ENCODE results near the gene FAM131C.
"Not testable (repeated sequence)": the region's sequence is repeated elsewhere in the genome, so short reads cannot be mapped to it uniquely, and the experiment has no call there.

The FAM131C gene

GRCh38 chr1:16076031-16076864 is 2.8 kb upstream of the FAM131C start:
- no peak for DNase-seq

GRCh38 chr1:16075337-16076030 is 2.0 kb upstream of the FAM131C start:
- no peak for DNase-seq

GRCh38 chr1:16074217-16074616 is 766 bp upstream of the FAM131C start:
- no peak for DNase-seq

- DNase-seq, result no peak
Measured at GRCh38 chr1:16072616-16073484, 601 bp downstream of the FAM131C start.

- no peak for DNase-seq
Measured at GRCh38 chr1:16072095-16072494, 1.4 kb downstream of the FAM131C start.

GRCh38 chr1:16071614-16072013 is 1.8 kb downstream of the FAM131C start:
- DNase-seq, result no peak

- DNase-seq, result no peak
Measured at GRCh38 chr1:16070640-16071355, 2.7 kb downstream of the FAM131C start.

GRCh38 chr1:16068356-16069270 is 4.8 kb downstream of the FAM131C start:
- DNase-seq, result no peak

- DNase-seq, result no peak
Measured at GRCh38 chr1:16067933-16068332, 5.5 kb downstream of the FAM131C start.

GRCh38 chr1:16067127-16067768 is 6.2 kb downstream of the FAM131C start:
- DNase-seq, result peak; percentile 69

GRCh38 chr1:16066245-16066644 is 7.2 kb downstream of the FAM131C start:
- DNase-seq, result no peak

- DNase-seq, result no peak
Measured at GRCh38 chr1:16065269-16065576, 8.2 kb downstream of the FAM131C start.

GRCh38 chr1:16064536-16065268 is 8.7 kb downstream of the FAM131C start:
- DNase-seq, result no peak

- no peak for DNase-seq
Measured at GRCh38 chr1:16063921-16064320, 9.5 kb downstream of the FAM131C start.

- no peak for DNase-seq
Measured at GRCh38 chr1:16063226-16063829, 10.1 kb downstream of the FAM131C start.

GRCh38 chr1:16062687-16063075 is 10.8 kb downstream of the FAM131C start:
- not testable (repeated sequence) for DNase-seq

GRCh38 chr1:16061989-16062686 is 11.3 kb downstream of the FAM131C start:
- not testable (repeated sequence) for DNase-seq

GRCh38 chr1:16061266-16061665 is 12.2 kb downstream of the FAM131C start:
- DNase-seq, result no peak

GRCh38 chr1:16058394-16059120 is 14.9 kb downstream of the FAM131C start:
- not testable (repeated sequence) for DNase-seq

Measured in NCI-H1436 (cell line).